HG03575 (cell line): ENCODE results near the gene RUVBL1.

ENCODE experiments used
- ATAC-seq: cut with Tn5 transposase; IDR thresholded peaks from one replicate; pipeline ENCODE4 v1.9.1; 2021; ENCODE audit not compliant: unreplicated experiment, insufficient number of reproducible peaks, low FRiP score; ENCODE audit errors: extremely low read depth

Gene RUVBL1

GRCh38 chr3:128091586-128091985 is 32.0 kb downstream of the RUVBL1 start:
- ATAC-seq = no peak

GRCh38 chr3:128089135-128089534 is 34.5 kb downstream of the RUVBL1 start:
- no peak for ATAC-seq

DNA sequence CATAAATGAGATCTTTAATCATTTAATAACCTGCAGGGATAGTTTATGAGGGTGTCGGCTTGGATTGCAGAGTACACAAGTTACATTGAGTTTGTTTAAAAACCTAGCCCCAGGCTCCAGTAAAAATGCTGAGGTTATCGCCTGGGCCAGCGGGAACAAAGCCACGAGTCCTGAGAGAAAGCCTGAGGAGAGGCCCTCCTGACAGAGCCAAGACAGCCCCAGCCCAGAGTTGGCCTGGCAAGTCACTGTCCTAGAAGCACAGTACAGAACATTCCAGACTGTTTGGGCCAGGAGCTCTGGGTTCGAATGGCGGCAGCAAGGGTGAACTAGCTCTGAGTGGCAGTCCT is 39.0 kb downstream of the RUVBL1 start:
- ATAC-seq = no peak

GRCh38 chr3:128083980-128084674 is 39.5 kb downstream of the RUVBL1 start:
- ATAC-seq = no peak

DNA sequence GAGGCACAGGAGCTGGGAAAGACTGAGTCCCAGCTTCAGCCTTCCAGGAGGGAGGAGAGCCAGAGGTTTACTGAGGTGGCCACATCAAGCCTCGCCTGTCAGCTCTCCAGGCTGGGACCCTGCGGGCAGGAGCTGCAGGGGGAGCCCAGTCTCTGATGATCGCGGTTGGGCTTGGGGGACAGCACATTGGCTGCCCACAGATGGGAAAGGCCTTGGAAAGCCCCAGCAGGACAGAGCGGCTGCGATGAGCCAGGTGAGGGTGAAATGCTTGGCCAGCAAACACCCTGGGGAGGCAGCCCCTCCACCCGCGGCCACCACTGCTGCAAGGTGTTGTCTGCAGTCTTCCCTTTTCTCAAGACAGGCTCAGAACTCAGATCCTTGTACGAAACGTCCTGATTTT is 40.2 kb downstream of the RUVBL1 start:
- ATAC-seq = no peak

- ATAC-seq = no peak
Observed at GRCh38 chr3:128082546-128082945, 41.1 kb downstream of the RUVBL1 start.

GRCh38 chr3:128081846-128082245 is 41.8 kb downstream of the RUVBL1 start:
- no peak for ATAC-seq

DNA sequence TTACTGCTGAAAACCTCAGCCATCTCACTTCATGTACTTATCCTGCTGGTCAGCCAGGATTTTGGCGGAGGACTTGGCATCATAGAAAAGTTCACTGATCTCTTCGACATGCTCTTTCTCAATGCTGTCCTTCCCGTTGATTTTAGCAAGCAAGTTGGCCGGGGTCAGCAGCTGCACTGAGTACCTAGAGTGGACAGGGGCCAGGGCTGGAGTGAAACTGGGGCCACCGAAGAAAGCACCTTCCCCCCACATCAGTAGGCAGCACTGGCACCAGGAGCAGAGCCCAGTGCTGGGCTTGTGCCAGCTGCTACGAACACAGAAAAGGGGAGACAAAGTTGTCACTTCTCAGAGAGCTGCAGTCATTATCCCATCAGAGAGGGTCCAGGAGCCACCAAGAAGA is 42.4 kb downstream of the RUVBL1 start:
- ATAC-seq = no peak

DNA sequence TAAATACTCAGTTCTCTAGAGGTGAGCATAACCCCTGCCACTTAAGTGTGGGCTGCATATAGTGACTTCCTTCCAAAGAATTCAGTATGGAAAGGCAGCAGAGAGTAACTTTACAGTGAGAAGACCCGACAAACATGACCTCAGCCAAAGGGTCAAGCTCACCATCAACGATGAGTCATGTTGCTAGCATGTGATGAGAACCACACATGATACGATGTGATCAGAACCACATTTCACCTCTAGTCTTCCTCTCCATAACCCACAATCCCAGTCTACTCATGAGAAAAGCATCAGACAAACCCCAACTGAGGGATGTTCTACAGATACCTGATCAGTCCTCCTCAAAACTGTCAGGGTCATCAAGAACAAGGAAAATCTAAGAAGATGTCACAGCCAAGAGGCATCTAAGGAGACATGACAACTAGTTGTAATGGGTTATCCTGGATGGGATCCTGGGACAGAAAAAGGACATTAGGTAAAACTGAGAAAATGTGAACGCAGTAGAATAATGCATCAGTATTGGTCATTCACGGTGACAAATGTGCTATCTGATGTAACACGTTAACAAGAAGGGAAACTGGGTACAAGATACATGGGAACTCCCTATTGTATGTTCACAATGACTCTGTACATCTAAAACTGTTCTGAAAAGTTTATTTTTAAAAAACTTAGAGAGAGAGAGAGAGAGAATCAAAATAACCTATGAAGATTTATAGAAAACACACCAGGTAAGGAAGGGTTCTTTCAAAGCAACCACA is 43.1 kb downstream of the RUVBL1 start:
- no peak for ATAC-seq

DNA sequence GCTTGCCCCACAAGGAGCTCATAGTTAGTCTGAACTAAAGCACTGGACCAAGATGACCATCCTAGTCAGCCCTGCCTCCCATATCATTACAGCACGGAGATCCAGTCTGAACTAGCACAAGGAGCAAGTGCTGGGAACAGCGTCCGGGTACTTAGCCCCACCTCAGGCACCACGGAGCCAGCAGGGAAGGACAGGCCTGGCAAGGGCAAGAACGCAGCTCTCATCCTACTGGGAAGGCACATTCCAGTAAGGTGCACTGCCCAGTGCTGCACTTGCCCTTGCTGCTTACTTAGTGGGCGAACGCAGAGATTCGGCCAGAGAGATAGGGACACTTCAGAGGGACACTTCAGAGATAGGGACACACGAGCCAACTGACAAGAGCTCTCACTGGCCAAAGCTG is 43.8 kb downstream of the RUVBL1 start:
- no peak for ATAC-seq

GRCh38 chr3:128078875-128079274 is 44.7 kb downstream of the RUVBL1 start:
- ATAC-seq = no peak

DNA sequence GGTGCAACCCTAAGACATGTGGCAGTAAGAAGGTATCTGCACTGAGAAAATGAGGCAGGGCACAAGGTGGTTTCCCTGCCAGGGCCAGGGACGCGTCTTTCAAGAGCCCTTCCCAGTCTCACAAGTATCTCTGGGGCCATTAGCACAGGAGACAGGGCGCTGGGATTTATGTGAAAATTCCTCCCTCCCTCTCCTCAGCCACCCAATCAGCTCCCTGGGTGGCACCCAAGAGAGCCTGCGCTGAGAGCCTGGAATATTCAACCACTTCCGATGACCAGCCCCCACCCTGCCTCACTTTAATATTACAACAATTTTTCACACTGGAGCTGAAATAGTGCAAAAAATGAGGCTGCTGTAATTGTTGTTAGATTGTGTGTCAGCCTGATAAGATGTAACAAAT is 45.3 kb downstream of the RUVBL1 start:
- no peak for ATAC-seq

DNA sequence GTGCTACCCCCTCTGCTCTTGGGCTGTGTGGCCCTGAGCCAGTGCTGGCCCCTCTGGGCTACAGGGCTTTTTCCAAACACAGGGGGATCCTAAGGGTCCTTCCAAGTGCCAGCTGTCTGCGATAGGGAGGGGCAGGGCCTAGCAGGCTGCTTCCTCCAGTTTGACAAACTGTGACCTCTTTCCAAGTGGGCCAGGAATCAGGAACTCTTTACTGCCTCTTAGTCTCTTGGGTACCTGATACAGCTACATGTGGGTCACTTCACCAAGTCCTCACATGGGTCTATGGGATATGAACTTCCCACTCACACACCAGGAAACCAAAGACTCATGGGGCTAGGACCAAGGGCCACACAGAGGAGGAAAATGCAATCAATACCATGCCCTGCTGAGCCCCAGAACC is 45.9 kb downstream of the RUVBL1 start:
- no peak for ATAC-seq

GRCh38 chr3:128077202-128077624 is 46.4 kb downstream of the RUVBL1 start:
- ATAC-seq = no peak

- no peak for ATAC-seq
Observed at GRCh38 chr3:128076483-128077201, 47.0 kb downstream of the RUVBL1 start.

DNA sequence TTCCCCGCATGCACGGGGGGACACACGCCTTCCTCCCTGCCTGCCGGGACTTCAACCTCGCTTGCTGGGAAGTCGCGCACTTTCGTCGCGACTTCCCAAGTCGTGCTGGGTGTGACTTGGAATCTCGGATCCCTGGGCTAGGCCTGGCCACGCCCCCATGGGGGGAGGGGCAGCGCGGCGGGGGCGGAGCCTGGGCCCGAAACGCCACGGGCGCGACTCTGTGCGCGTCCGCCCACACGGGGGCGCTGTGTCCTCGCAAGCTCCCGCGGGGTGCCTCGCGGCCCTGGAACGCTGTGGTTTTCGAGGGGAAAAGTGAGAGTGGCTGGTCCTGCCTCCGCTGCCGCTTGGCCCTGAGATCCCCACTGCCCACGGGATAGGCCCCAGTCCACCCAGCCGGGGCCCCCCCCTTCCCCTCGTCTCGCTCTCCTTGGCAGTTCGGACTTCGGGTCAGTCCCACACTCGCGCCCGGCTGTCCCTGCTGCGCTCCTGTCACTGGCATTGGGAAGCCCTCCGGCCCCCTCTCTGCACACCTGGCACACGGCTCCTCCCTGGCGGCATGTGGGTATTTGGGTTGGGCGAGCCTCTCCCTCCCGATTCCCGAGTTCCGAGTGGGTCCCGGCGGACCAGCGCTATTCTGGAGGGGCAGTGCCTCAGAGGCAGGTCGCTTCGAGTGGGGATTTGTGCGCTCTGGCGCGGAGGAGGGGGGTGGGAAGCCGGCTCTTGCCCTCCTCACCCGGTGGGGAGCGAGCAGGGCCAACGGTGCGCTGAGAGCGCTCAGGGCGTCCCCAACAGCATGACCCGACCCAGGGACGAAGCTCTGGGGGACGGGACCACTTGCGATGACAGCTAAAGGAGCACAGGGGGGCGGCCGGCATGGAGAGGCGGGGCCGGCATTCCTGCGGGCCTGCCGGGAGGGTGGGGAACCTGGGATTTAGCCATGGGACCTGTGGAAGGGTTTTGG is 47.8 kb downstream of the RUVBL1 start:
- ATAC-seq = no peak

DNA sequence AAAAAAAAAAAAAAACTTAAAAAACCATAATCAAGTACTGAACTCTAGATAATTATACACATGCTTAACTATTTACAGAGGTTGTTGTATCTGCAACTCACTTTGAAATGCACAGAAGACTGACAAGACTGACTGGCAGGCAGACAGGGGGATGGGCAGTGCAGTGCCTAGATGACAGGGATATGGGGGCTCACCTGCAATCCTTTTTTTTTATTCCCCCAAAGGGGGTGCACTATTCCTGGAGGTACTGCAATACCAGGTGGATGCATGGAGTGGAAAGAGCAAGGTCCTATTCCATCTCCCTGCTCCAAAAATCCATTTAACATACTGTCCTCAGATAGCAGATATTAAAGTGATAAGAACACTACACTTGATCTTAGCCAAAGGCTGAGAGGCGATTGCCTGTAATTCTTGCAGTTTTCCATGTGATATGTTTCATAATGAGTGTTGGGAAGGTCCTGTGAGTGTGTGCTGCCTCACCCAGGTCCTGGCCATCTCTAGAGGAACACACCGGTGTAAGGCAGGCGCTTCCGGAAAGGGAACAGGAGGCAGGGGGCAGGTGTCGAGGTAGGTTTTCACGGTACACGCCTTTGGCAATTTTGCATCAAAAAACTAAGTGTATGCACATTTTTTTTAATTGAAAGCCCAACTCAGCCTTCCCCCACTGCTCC is 48.6 kb downstream of the RUVBL1 start:
- ATAC-seq = no peak

- no peak for ATAC-seq
Observed at GRCh38 chr3:128073807-128074206, 49.8 kb downstream of the RUVBL1 start.
